WI38 (cell line): ENCODE data around the gene MCC.

Source experiments
- H3K4me3 ChIP-seq: 2 replicates; pipeline ENCODE4 v1.5.1; 2011; ENCODE audit warnings: low read depth, mild to moderate bottlenecking, control low read depth, low read length
- TF ChIP-seq, protein P1 (sequence below): IDR thresholded peaks from 2 replicates; pipeline ENCODE4 v1.5.1; 2012; ENCODE audit warnings: low read depth, mild to moderate bottlenecking, control low read depth, low read length

The MCC gene

DNA sequence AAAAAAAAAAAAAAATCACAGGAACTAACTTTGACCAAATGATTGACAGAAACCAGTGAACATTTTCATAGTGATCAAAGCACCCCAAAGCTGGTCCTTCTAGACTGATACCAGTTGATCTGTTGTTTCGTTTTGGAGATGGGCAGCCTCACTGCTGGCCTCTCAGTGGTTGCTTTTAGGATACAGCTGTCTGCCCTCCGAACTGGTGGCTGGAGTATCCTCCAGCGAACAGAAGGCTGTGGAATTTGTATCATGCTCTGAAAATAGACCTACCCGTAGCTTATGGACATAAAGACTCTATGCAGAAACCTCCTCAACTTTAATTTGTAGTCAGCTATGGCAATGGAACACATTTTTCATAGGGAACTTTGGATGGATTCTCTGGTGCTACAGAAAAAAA is 462.7 kb downstream of the MCC start:
- TF ChIP-seq, protein P1, sequence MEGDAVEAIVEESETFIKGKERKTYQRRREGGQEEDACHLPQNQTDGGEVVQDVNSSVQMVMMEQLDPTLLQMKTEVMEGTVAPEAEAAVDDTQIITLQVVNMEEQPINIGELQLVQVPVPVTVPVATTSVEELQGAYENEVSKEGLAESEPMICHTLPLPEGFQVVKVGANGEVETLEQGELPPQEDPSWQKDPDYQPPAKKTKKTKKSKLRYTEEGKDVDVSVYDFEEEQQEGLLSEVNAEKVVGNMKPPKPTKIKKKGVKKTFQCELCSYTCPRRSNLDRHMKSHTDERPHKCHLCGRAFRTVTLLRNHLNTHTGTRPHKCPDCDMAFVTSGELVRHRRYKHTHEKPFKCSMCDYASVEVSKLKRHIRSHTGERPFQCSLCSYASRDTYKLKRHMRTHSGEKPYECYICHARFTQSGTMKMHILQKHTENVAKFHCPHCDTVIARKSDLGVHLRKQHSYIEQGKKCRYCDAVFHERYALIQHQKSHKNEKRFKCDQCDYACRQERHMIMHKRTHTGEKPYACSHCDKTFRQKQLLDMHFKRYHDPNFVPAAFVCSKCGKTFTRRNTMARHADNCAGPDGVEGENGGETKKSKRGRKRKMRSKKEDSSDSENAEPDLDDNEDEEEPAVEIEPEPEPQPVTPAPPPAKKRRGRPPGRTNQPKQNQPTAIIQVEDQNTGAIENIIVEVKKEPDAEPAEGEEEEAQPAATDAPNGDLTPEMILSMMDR: no peak
- H3K4me3 ChIP-seq: no peak overlapping the region

DNA sequence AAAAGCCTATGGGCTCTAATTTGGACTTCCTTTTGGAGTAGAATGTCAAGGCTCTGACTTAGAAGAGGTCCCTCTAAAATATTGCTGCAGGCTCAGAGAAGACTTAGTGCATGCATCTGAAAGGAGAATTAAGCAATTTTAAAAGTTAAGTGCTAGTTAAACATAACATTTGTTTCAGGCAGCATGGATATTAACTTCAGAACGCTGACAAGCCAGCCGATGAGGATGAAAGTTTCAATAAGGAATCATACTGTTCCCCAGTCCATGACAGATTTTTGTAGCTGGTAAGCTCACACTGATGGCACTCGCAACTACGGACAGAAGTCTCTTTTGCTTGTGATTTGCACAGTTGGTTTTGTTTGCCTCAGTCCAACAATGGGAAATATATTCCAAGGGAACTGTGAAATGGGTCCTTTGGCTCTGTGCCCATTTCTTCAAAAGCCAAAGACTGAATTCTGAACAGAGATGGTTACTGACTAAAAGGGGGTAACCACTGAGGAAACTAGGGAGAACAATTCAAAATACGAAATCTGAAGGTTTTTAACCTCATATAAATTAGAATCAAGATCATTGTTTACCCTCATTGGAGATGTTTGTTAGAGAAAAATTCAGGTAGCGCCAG is 464.1 kb downstream of the MCC start:
- TF ChIP-seq, protein P1: no peak
- H3K4me3 ChIP-seq: no peak overlapping the region

- TF ChIP-seq, protein P1: no peak
- H3K4me3 ChIP-seq: no peak overlapping the region
Measured at GRCh38 chr5:113022661-113023060, 465.6 kb downstream of the MCC start.

DNA sequence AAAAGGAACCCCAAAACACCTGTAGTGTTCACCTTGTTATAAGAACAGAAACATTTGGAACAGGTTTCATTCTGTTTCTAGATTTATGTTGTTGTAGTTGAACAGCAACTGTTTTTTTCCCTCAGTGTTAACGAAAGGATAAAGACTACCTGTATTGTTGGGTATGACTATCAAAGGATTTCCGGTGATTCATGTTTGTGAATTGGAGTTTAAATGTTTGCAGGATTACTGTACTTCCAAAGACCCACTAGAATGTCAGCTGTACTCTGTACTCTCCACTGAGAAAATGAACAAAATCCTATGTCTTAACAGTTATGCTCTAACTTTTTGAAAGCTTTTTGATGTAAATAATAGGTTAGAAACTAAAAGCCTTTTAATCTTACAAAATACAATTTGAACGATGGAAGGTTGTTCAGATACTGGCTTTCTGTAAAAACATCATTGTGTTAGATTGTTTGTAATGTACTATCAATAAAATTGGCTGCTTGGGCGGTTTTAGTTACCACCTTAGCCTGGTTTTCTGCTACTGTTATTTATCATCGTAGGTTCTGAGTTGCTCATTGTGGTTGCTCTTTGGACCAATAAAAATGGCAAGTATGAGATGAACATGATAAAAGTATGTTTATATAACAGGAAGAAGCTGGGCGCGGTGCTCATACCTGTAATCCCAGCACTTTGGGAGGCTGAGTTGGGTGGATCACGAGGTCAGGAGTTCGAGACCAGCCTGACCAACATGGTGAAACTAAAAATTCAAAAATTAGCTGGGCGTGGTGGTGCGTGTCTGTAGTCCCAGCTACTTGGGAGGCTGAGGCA is 467.6 kb downstream of the MCC start:
- TF ChIP-seq, protein P1: no peak
- no peak overlapping the region for H3K4me3 ChIP-seq

DNA sequence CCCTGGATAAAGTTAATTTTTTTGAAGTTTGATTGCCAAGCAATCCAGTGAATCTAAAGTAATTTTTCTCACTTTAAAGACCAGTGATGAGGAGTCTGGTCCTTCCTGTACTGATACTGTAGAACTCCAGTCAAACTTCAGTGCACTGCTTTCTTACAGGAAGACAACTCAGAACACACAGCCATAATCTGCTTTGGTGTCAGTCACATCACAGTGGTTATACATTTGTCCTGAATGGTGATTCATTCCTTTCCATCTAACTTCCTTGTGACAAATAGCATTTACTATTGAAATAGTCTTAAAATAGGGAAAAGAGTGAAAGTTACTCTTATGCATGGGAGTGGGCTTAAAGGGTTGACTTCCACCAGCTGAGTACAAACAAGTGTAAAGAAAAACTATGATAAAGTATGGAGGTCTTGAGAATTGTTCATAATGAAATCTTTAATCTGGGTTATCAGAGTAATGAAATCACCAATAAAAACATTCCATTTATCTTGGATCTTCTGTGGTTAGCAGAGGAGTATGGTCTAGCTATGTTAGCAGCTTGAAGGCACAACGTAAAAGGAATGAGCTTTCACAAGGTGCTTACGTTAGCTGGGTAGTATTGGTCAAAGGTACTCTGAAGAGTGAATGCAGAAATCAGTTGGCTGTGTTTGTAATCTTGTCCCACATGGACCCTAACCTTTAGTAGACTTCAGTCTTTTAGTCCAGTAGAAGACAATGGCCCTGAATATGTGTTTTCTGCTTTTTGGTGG is 470.2 kb downstream of the MCC start:
- H3K4me3 ChIP-seq: no peak overlapping the region
- TF ChIP-seq, protein P1: no peak

DNA sequence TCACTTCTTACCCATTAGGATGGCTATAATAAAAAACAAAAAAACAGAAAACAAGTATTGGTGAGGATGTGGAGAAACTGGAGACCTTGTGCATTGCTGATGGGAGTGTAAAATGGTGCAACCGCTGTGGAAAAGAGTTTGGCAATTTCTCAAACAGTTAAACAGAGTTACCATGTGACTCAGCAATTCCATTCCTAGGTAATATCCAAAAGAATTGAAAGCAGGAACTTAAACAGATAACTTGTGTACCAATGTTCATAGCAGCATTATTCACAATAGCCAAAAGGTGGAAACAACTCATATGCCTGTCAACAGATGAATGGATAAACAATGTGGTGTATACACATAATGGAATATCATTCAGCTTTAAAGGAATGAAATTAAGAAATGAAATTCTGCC is 482.8 kb downstream of the MCC start:
- no peak overlapping the region for H3K4me3 ChIP-seq
- TF ChIP-seq, protein P1: no peak

DNA sequence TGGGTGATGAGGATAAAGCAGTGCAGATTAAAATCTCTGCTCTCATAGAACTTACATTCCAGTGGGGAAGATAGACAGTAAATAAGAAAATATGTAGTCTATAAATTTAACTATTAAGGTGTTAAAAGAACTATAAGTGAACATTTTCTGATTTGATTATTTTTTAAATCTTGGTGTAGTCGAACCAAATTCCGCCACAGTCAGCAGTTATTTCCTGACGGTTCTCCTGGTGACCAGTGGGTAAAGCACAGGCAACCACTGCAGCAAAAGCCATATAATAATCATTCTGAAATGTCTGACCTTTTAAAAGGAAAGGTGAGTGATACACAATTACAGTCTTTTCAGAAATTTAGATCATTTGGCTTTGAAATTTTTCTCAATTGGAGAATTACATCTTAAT is 484.5 kb downstream of the MCC start:
- TF ChIP-seq, protein P1: no peak
- H3K4me3 ChIP-seq: no peak overlapping the region
